ENCODE measurements around the gene PLAGL1.
A peak's percentile ranks its signal among the peaks of the same experiment; 100 is the strongest.

The PLAGL1 gene

DNA sequence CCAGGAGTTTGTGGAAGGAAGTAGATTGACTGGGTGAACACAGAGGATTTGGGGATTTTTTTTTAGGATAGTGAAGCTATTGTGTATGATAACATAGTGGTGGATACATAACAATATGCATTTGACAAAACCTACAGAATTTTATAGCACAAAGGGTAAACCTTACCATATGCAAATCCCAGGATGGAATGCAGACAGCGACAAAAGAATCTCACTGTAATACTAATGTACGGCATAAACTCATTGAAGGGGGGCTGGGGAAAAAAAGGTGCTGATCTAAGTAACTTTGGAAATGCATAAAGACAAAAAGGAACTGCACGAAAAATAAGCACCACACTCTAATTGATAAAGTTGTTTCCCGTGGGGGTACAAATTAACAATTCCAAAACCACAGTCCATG lies 15.2 kb upstream of the PLAGL1 start:
- Histone ChIP-seq H3K9ac (ENCODE audit: low read depth, low read length, poor library complexity, severe bottlenecking) (no peak overlapping the region), H4K20me1 (ENCODE audit: insufficient read depth, low read length, poor library complexity, severe bottlenecking) (no peaks in the 10 kb centered on the region), H3K36me3 (ENCODE audit: insufficient read depth, low read length) (no peaks in the 10 kb centered on the region), H3F3A (ENCODE audit: low read depth) (no peaks in the 10 kb centered on the region), H3K9me3 (ENCODE audit: insufficient read depth, low read depth, low read length) (no peaks in the 10 kb centered on the region), H3K79me2 (ENCODE audit: insufficient read depth, low read length) (no peaks in the 10 kb centered on the region), H3K4me1 (ENCODE audit: insufficient read depth, low read length, poor library complexity, severe bottlenecking) (no peaks in the 10 kb centered on the region), H3K4me3 (ENCODE audit: low read length, poor library complexity, severe bottlenecking) (no peak overlapping the region), H3K27me3 (ENCODE audit: insufficient read depth, low read length, poor library complexity, severe bottlenecking) (no peaks in the 10 kb centered on the region), H3K4me2 (ENCODE audit: low read depth, low read length, poor library complexity, severe bottlenecking) (no peak overlapping the region), H2AFZ (ENCODE audit: low read length) (no peak overlapping the region), H3K9me2 (replicated peaks; ENCODE audit: low read depth, low read length) (no peaks in the 10 kb centered on the region)
- TF ChIP-seq EZH2phosphoT487 (IDR thresholded peaks at IDR 0.05; ENCODE audit: borderline replicate concordance): no peak
- TF ChIP-seq, protein P1, sequence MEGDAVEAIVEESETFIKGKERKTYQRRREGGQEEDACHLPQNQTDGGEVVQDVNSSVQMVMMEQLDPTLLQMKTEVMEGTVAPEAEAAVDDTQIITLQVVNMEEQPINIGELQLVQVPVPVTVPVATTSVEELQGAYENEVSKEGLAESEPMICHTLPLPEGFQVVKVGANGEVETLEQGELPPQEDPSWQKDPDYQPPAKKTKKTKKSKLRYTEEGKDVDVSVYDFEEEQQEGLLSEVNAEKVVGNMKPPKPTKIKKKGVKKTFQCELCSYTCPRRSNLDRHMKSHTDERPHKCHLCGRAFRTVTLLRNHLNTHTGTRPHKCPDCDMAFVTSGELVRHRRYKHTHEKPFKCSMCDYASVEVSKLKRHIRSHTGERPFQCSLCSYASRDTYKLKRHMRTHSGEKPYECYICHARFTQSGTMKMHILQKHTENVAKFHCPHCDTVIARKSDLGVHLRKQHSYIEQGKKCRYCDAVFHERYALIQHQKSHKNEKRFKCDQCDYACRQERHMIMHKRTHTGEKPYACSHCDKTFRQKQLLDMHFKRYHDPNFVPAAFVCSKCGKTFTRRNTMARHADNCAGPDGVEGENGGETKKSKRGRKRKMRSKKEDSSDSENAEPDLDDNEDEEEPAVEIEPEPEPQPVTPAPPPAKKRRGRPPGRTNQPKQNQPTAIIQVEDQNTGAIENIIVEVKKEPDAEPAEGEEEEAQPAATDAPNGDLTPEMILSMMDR (conservative IDR thresholded peaks at IDR 0.05; ENCODE audit: low read length): no peak

DNA sequence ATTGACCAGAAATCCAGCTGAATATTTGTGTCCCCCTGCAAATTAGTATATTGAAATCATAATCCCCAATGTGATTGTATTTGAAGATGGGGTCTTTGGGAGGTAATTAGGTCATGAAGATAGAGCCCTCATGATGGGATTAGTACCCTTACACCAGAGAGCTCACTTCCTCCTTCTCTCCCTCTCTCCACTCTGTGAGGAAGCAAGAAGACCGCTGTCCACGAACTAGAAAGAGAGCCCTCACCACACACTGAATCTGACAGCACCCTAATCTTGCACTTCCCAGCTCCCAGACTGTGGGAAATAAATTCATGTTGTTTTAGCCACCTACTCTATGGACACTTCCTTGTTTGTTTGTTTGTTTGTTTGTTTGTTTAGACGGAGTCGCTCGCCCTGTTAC lies 11.9 kb upstream of the PLAGL1 start:
- no peaks in the 10 kb centered on the region for H3K36me3 ChIP-seq (ENCODE audit: insufficient read depth, low read length)
- no peak overlapping the region for H3K4me2 ChIP-seq (ENCODE audit: low read depth, low read length, poor library complexity, severe bottlenecking)
- no peaks in the 10 kb centered on the region for H3K9me3 ChIP-seq (ENCODE audit: insufficient read depth, low read depth, low read length)
- TF ChIP-seq EZH2phosphoT487 (IDR thresholded peaks at IDR 0.05; ENCODE audit: borderline replicate concordance): no peak
- TF ChIP-seq, protein P1 (conservative IDR thresholded peaks at IDR 0.05; ENCODE audit: low read length): no peak
- no peaks in the 10 kb centered on the region for H3F3A ChIP-seq (ENCODE audit: low read depth)
- no peaks in the 10 kb centered on the region for H4K20me1 ChIP-seq (ENCODE audit: insufficient read depth, low read length, poor library complexity, severe bottlenecking)
- no peaks in the 10 kb centered on the region for H3K9me2 ChIP-seq (replicated peaks; ENCODE audit: low read depth, low read length)
- no peak overlapping the region for H3K4me3 ChIP-seq (ENCODE audit: low read length, poor library complexity, severe bottlenecking)
- H3K27me3 ChIP-seq (ENCODE audit: insufficient read depth, low read length, poor library complexity, severe bottlenecking): no peaks in the 10 kb centered on the region
- H3K9ac ChIP-seq (ENCODE audit: low read depth, low read length, poor library complexity, severe bottlenecking): no peak overlapping the region
- H2AFZ ChIP-seq (ENCODE audit: low read length): 0 out of 2 replicates have a peak overlapping the region, but pooled peaks have one; percentile 41
- no peaks in the 10 kb centered on the region for H3K79me2 ChIP-seq (ENCODE audit: insufficient read depth, low read length)
- H3K4me1 ChIP-seq (ENCODE audit: insufficient read depth, low read length, poor library complexity, severe bottlenecking): no peaks in the 10 kb centered on the region

DNA sequence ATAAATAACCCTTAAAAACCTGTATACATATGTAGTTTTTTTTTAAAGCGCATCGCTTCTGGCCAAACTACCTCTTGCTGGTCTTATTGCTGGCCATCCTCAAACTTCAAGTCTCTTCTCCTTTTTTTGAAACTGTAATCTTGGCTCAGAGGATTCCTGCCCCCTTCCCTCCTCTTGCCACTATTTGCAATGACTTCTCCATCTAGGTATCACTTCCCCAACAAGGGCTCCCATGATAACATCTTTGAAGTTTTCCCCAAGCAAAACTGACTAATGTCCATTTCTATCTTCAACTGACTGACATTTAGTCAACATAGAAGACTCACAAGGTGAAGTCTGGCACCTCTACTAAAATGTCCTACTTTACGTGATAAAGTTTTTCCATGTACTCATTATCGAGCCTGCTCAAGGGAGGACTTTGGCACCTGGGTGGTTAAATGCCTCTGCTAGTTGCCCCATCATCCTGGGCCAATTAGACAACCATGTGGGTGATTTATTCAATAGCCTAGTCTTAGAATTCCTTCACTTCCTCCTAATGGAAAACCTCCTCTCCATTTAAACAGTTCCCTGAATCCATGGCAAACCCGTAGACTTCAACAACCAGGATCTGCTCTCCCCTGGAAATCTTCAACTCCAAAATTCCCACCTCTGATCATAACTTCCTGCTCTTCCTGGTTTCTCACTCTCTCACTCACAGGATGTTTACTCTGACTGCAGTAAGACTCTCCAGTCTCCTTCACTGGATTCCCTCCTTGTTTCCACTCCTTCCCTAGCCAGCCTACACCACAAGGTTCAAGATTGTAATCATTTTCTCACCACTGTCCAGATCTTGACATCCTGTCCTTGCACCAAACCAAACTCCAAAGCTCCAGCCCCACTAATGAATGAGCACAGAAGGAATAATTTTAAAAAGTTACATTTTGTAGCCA lies 9.4 kb upstream of the PLAGL1 start:
- no peak overlapping the region for H3K9ac ChIP-seq (ENCODE audit: low read depth, low read length, poor library complexity, severe bottlenecking)
- no peak overlapping the region for H2AFZ ChIP-seq (ENCODE audit: low read length)
- no peaks in the 10 kb centered on the region for H3F3A ChIP-seq (ENCODE audit: low read depth)
- peaks cover 4% of the 10 kb centered on the region for H3K4me1 ChIP-seq (ENCODE audit: insufficient read depth, low read length, poor library complexity, severe bottlenecking)
- H3K9me2 ChIP-seq (replicated peaks; ENCODE audit: low read depth, low read length): no peaks in the 10 kb centered on the region
- no peaks in the 10 kb centered on the region for H3K27me3 ChIP-seq (ENCODE audit: insufficient read depth, low read length, poor library complexity, severe bottlenecking)
- no peaks in the 10 kb centered on the region for H4K20me1 ChIP-seq (ENCODE audit: insufficient read depth, low read length, poor library complexity, severe bottlenecking)
- no peak for TF ChIP-seq EZH2phosphoT487 (IDR thresholded peaks at IDR 0.05; ENCODE audit: borderline replicate concordance)
- TF ChIP-seq, protein P1 (conservative IDR thresholded peaks at IDR 0.05; ENCODE audit: low read length): no peak
- no peak overlapping the region for H3K4me3 ChIP-seq (ENCODE audit: low read length, poor library complexity, severe bottlenecking)
- H3K79me2 ChIP-seq (ENCODE audit: insufficient read depth, low read length): no peaks in the 10 kb centered on the region
- H3K9me3 ChIP-seq (ENCODE audit: insufficient read depth, low read depth, low read length): no peaks in the 10 kb centered on the region
- H3K4me2 ChIP-seq (ENCODE audit: low read depth, low read length, poor library complexity, severe bottlenecking): no peak overlapping the region
- no peaks in the 10 kb centered on the region for H3K36me3 ChIP-seq (ENCODE audit: insufficient read depth, low read length)

All from Loucy (cell line).